GM21367 (cell line): Measurements from ENCODE around the gene SEC24C.
"Not testable (repeated sequence)": the region's sequence is repeated elsewhere in the genome, so short reads cannot be mapped to it uniquely, and the experiment has no call there.

Experiments used
- ATAC-seq: cut with Tn5 transposase; IDR thresholded peaks from one replicate; pipeline ENCODE4 v1.9.1; 2021; ENCODE audit not compliant: unreplicated experiment

SEC24C gene

GRCh38 chr10:73743905-73744663 is at the start of gene SEC24C:
Gene SEC24C, plus strand, starts transcription at chr10:73744372. Its CDS starts 2,461 bp downstream, at chr10:73746833.
- ATAC-seq, result peak; percentile 81

DNA sequence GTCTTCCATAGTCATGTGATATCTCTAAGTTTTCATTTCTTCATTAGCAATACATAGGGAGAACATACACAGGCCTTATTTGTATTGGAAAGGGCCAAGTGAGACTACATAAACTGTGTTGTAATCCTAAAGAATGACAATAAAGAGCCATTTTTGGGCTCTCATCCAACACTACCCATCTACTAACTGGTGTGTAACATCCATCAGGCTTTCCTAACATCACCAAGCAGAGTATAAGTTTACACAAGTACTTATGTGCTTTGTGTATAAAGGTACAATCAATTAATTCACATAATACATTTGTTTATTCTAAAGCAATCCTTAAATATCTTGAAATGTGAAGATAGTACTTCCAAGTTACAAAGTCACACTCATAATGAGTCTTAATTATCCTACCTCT is 48.9 kb upstream of the SEC24C start:
- ATAC-seq, result not testable (repeated sequence)

DNA sequence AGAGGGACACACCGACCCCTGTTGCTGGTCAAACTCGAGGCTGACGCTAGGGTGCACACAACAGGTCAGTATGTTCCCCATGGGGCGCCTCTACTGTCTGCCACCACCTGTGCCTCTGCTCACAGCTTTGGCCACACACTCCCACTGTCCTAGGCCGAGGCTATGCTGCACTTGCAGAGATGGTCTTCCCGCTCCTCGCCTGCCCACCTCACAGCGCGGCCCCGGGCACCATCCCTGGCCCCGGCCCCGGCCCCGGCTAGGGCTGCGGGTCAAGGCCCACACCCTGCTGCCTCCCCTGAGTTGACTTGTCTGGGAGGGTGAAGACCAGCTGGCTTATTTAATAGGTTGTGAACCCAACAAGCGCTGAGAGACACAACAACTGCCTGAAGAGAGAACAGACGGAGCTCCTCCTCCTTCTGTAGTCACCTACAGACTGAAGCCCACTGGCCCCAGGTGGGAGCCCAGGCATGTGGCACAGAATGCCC is 46.5 kb upstream of the SEC24C start, which contains the start of gene AGAP5:
TSS of gene AGAP5 (minus strand) at position 435 of the 485 bp plus-strand sequence. CDS start at position 81, 354 bp downstream.
- not testable (repeated sequence) for ATAC-seq

DNA sequence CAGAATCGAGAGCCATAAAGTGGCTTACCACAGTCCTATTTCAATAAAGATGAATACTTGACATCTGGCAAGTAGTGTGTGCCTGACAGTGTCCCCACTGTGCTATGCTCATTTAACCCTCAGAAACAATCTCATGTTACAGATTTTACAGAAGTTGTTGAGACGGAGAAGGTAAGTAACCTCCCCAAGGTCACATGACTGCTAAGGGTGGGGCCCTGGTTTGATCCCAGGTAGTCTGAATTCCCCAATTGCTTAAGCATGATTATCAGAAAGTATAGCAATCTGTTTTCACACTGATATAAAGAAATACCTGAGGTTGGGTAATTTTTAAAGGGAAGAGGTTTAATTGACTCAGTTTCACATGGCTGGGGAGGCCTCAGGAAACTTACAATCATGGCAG is 45.4 kb upstream of the SEC24C start:
- not testable (repeated sequence) for ATAC-seq

DNA sequence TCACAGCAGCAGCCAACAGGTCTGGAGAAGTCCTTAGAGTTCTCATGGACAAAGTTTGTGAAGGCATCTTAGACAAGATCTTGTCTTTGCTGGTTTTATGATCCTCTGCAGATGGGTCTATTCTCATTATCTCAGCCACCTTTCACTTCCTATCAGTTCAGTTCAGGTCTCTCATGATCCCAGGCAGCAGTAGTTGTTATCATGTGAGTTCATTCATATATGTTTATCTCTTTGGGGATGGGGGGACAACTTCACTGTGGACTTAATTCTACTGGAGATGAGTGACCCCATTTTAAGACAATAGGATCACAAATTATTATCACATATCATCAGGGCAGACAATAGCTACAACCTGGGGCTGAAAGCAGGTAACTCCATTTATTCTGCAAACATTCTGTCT is 40.2 kb upstream of the SEC24C start:
- ATAC-seq, result not testable (repeated sequence)

DNA sequence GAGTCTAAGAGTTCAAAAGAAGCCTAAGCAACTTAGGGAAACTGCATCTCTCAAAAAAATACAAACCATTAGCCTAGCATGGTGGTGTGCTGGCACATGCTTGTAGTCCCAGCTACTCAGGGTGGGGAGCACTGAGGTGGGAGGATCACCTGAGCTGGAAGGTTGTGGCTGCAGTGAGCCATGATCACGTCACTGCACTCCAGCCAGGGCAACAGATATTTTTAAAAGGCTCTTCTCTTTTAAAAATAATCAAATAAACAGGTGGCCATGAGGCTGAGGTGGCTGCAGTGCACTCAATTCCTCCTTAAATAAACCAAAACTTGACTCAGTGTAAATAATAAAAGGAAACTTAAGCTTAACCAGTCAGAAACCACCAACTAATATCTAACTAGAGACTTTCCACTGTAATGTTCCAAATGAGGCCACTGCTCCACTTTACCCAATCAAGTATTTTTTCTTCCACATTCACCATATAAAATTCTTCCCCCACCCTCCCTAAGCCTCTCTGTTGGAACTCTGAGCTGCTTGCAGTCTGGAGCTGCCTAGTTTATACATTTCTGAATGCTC is 38.6 kb upstream of the SEC24C start:
- not testable (repeated sequence) for ATAC-seq

- ATAC-seq, result not testable (repeated sequence)
Observed at GRCh38 chr10:73706488-73706887, 37.7 kb upstream of the SEC24C start.

- ATAC-seq, result not testable (repeated sequence)
Observed at GRCh38 chr10:73707628-73708027, 36.5 kb upstream of the SEC24C start.

DNA sequence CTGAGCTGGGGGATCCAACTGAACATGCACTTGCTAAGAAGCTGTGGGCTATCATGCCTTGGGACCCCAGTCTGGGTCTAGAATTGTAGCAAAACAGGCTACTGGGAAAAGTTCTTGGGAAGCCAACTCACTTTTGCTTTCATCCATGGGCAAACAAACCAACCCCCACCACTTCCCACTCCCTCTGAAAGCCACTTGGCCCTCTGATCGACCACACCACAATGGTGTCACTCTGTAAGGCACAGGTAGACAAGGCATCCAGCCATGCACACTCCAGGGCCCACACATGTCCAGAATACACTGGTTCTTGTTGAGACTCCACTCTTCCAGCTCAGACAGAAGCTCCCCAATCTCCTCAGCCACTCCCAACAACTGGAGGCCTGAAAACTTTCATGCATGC is 36.0 kb upstream of the SEC24C start:
- ATAC-seq, result not testable (repeated sequence)

- ATAC-seq, result not testable (repeated sequence)
Observed at GRCh38 chr10:73711683-73712082, 32.5 kb upstream of the SEC24C start.

GRCh38 chr10:73713912-73714311 is 30.3 kb upstream of the SEC24C start:
- not testable (repeated sequence) for ATAC-seq

- not testable (repeated sequence) for ATAC-seq
Observed at GRCh38 chr10:73714483-73714882, 29.7 kb upstream of the SEC24C start.

DNA sequence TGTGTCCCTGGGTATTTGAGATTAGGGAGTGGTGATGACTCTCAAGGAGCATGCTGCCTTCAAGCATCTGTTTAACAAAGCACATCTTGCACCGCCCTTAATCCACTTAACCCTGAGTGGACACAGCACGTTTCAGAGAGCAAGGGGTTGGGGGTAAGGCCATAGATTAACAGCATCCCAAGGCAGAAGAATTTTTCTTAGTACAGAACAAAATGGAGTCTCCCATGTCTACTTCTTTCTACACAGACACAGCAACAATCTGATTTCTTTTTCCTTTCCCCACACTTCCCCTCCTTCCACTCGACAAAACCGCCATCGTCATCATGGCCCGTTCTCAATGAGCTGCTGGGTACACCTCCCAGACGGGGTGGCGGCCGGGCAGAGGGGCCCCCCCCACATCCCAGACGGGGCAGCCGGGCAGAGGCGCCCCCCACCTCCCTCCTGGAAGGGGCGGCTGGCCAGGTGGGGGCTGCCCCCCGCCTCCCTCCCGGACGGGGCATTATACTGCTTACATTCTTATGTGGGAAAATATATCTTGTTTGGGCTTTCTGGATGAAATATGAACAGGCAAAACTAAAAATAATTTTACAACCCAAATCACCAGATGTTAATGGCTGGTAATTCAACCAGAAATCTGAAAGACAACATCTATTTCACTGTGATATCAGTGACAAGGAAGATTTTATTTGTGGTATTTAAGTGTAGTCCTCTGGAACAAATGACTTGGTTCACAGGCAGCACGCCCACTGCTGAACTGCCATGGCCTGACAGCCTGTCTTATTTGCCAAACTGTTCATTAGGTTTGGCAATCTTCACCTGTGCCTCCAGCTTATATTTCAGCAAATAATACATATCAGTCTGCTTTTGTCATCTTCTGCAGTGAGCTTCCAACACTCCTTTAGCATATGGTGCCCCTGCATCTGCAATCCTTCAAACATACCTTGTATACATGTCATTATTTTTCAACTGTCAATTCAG is 28.7 kb upstream of the SEC24C start:
- ATAC-seq, result not testable (repeated sequence)

DNA sequence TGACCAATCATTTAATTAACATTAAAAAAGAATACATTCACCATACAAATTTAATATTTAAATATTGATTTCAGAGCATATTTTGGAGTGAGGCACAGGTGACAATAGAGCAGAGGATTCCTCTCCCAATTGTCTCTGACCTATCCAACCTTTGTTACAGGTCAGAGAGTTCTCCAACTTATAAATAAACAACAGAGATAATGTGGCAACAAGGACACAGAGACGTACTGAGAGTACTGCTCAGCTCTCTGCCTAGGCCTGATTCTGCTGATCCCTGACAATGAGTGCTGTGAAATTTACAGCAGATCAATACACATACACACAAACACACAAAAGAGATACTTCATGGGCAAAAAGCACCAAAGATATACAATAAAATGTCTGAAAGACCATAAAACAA is 27.9 kb upstream of the SEC24C start:
- ATAC-seq, result no peak

DNA sequence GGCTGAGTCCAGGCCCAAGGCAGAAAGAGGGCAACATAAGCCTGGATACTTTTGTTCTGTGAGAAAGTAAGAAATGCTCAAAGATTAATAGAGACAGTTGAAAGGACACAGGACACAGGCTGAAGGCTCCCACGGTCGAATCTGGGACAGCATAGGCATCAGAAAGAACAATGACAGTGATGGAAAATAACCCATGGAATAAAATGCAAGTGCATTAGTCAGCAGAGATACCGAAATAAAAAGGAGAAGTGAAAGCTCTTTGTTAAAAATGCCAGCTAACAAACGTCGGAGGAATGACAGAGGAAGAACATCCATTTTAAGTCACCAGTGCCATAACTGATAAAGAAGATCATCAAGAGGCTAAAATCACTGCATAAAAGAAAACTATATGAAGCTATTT is 26.6 kb upstream of the SEC24C start:
- no peak for ATAC-seq

GRCh38 chr10:73720561-73720960 is 23.6 kb upstream of the SEC24C start:
- ATAC-seq, result not testable (repeated sequence)

GRCh38 chr10:73723516-73723915 is 20.7 kb upstream of the SEC24C start:
- no peak for ATAC-seq

DNA sequence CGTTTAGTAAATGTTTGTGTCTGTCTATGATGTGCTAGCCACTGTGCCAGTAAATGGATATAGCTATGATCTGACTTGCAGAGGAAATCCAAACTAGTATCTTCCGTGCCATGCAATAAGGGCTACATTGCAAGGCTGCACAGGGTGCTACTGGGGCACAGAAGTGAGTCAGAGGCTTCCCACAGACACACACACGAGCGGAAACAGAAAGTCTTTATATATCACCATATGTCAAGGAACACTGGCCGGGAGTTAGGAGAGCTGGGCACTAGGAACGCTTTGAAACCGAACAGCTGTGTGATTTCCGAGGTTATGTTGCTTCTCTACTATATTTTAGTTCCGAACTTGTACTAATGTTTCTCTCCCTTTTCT is 14.4 kb upstream of the SEC24C start:
- ATAC-seq, result not testable (repeated sequence)

- ATAC-seq, result peak; percentile 66
Observed at GRCh38 chr10:73730153-73730906, 13.8 kb upstream of the SEC24C start.
